RCC 7860 (cell line): ENCODE measurements around the gene NDUFAF3.

ENCODE experiments used
- DNase-seq: peaks from one replicate; pipeline ENCODE4 v3.0.0-alpha.2; 2015; ENCODE audit warnings: low spot score
- FAIRE-seq: peaks from 2 replicates; lab custom pipeline; 2012; peaks lifted over from hg19 to GRCh38; lab: Jason Lieb, UNC

Gene NDUFAF3

DNA sequence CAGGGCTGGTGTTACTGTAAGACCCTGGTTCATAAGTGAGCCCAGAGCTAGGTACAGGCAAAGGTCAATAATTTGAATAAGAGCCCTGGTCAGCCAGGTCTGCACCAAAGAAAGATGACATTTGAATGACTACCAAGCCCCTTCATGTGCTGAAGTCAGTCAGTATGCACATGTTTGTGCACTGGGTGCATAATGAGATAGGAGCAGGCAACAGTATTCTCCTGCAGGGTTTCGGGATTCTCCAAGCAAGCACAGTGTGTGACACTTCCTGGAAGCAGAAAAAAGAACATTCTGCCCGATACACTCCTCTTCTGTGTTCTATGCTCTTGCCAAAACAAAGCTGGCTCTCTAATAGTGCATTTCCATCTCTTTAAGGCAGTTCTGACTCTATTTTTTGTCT lies 12.7 kb downstream of the NDUFAF3 start:
- DNase-seq (no peak), FAIRE-seq (no peak)

DNA sequence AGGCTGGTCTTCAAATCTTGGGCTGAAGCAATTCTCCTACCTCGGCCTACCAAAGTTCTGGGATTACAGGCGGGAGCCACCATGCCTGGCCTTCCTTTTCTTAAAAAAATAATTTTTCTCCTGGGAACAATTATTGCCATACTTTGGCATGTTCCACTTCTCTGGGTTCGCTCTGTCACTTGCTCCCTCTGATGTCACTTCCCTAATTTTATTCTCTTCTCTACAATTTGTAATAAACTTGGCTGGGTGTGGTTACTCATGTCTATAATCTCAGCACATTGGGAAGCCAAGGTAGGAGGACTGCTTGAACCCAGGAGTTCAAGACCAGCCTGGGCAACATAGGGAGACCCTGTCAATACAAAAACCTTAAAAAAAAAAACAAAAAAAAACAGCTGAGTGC lies 13.4 kb downstream of the NDUFAF3 start:
- DNase-seq, result no peak
- FAIRE-seq, result no peak

- no peak for DNase-seq
- FAIRE-seq, result no peak
Observed at GRCh38 chr3:49053543-49053942, 31.6 kb downstream of the NDUFAF3 start.

DNA sequence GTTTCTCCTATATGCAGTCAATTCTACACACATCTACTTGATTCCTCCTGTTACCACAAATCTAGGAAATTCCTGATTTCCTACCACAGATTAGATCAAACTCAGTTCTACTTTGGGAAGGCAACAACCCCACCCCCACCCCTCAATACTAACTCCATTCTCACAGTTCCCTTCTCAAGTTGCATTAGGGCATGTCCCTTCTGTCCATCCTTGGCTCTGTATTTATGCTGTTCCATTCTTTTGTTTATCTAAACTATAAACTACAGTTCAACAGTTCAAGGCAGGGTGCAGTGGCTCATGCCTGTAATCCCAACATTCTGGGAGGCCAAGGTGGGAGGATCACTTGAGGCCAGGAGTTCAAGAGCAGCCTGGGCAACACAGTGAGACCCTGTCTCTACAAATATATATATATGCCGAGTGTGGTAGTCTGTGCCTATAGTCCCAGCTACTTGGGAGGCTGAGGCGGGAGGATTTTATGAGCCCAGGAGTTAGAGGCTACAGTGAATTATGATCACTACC lies 32.5 kb downstream of the NDUFAF3 start:
- no peak for FAIRE-seq

DNA sequence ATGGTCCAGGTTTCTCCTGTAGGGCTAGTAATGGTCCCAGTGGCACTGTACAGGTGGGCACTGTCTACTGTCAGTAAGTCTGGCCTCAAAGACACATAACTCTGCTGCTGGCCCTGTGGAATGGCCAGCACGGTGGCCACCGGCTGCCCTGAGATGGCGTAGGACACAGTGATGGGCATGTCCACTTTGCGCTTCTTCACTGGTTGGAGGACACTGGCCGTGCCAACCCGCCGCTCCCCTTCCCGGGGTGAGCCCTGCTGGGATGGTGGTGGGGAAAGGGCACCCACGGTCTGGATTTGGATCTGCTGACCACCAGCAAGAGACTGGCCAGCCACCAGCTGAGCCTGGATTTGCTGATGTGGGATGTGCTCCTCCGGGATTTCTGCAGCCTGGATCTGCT lies 35.3 kb downstream of the NDUFAF3 start:
- FAIRE-seq (no peak), DNase-seq (no peak)

More for the DNA sequence above, 32.5 kb downstream of the NDUFAF3 start:
- no peak for DNase-seq

DNA sequence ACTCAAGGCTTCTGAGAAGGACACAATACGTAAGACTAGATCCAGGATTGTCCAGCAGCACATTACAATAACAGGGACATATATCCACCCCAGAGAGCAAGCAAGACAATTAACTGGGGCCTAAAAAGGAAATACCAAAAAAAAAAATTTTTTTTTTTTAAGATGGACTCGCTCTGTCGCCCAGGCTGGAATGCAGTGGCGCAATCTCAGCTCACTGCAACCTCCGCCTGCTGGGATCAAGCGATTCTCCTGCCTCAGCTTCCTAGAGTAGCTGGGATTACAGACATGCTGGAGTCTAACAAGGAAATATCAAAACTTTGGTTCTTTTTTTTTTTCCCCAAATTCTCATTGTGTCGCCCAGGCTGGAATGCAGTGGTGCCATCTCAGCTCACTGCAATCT lies 36.1 kb downstream of the NDUFAF3 start:
- no peak for FAIRE-seq

More for the DNA sequence above, 36.1 kb downstream of the NDUFAF3 start:
- no peak for DNase-seq
